ENCODE results near the gene TMEM273. TPM values are rescaled to one million over a fixed set of nuclear protein-coding genes. Genes with fewer than 3 reads are reported as not detected.

TMEM273 gene
- total RNA-seq, 4 donors from 2014 or later, result 3.2 to 12.2 (median 7.1) TPM

DNA sequence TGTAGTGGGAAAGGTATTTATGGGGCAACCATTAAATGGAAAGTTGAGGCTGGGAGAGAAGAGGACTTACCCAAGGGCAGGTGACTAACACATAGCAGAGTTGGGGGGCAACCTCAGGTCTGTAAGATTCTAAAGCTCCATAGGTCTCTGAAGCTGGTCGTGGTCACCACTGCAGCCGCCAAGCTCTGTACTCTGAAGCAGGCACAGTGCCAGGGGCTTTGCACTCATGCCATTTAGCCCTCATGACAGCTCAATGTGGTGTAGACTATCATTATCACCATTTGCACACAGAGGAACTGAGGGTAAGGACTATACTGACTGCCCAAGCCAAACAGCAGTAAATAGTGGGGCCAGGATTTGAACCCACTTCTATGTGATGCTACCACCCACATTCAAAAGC is 32.5 kb upstream of the TMEM273 start:
- DNase-seq (ENCODE audit: low spot score in 2 of 2), result no peak
- TF ChIP-seq, protein P1, sequence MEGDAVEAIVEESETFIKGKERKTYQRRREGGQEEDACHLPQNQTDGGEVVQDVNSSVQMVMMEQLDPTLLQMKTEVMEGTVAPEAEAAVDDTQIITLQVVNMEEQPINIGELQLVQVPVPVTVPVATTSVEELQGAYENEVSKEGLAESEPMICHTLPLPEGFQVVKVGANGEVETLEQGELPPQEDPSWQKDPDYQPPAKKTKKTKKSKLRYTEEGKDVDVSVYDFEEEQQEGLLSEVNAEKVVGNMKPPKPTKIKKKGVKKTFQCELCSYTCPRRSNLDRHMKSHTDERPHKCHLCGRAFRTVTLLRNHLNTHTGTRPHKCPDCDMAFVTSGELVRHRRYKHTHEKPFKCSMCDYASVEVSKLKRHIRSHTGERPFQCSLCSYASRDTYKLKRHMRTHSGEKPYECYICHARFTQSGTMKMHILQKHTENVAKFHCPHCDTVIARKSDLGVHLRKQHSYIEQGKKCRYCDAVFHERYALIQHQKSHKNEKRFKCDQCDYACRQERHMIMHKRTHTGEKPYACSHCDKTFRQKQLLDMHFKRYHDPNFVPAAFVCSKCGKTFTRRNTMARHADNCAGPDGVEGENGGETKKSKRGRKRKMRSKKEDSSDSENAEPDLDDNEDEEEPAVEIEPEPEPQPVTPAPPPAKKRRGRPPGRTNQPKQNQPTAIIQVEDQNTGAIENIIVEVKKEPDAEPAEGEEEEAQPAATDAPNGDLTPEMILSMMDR (IDR thresholded peaks at IDR 0.05), result no peak
- no peak for TF ChIP-seq POLR2A (IDR thresholded peaks at IDR 0.05)
- H3K4me3 ChIP-seq (ENCODE audit: low read depth, poor library complexity, severe bottlenecking), result no peak overlapping the region
- intact Hi-C loops (cut with DNase I; ENCODE audit: low total_unique reads), result no loop called here
- WGBS, 2 donors, result 76 to 92% methylated on average over 2 of the region's 2 CpGs

DNA sequence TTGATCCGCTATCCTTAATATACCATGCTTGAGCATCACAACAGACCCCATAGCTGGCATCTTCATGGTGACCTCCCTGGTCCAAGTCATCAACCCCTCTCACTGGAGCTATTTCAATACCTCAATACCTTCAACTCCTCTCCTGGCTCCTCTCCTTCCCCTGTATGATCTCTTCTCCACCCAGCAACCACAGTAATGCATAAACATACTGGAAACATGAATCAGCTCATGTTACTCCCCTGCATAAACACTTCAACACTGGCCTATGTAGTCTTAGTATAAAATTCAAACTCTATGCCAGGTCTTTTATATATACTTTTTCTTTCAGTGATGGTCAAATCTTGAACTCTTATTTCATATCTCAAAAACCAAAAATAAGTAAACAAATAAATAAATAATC is 31.8 kb upstream of the TMEM273 start:
- no peak for DNase-seq (ENCODE audit: low spot score in 2 of 2)
- TF ChIP-seq, protein P1 (IDR thresholded peaks at IDR 0.05), result no peak
- no peak for TF ChIP-seq POLR2A (IDR thresholded peaks at IDR 0.05)
- intact Hi-C loops (cut with DNase I; ENCODE audit: low total_unique reads), result no loop called here
- no peak overlapping the region for H3K4me3 ChIP-seq (ENCODE audit: low read depth, poor library complexity, severe bottlenecking)
- WGBS, 2 donors, result 88% methylated on average over 1 of the region's 1 CpG

DNA sequence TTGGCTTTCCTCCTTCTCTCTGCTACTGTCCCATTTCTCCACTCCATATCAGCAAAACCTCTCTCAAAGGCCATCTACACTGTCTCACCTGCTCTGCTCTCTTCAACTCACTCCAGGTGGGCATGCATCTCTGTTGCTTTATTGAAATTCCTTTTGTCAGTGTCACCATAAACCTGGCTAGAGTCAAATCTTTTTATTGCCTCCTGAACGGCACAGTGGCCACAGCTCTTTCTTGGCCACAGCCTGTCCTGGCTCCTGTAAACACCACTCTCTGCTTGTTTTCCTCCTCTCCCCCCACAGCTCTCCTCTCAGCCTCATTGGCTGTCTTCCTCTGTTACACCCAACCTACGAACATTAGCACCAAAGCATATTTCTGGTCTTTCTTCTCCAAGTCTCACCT is 31.1 kb upstream of the TMEM273 start:
- no peak overlapping the region for H3K4me3 ChIP-seq (ENCODE audit: low read depth, poor library complexity, severe bottlenecking)
- WGBS, 2 donors, result 40 to 53% methylated on average over 2 of the region's 2 CpGs
- intact Hi-C loops (cut with DNase I; ENCODE audit: low total_unique reads), result no loop called here
- TF ChIP-seq, protein P1 (IDR thresholded peaks at IDR 0.05), result no peak
- no peak for TF ChIP-seq POLR2A (IDR thresholded peaks at IDR 0.05)
- no peak for DNase-seq (ENCODE audit: low spot score in 2 of 2)

DNA sequence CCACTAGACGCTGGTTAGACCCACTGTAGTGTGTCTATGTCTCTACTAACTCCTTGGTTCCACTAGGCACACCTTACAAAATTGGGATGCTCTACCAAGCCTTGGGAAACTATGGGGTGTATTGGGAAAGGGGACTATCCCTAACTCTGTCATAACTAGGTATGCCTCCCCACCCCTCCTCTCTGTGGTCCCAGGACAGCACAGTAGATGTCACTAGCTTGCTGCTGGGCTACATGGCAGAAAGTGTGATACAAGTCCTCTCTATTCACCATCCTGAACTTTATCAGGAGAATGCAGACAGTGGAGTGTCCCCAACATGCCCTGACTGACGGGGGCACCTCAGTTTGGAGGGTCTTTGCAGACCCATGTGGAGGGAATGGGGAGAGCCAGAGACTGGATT is 30.3 kb upstream of the TMEM273 start:
- 77 to 90% methylated on average over 1 to 2 of the region's 2 CpGs for WGBS, 2 donors
- H3K4me3 ChIP-seq (ENCODE audit: low read depth, poor library complexity, severe bottlenecking), result no peak overlapping the region
- TF ChIP-seq, protein P1 (IDR thresholded peaks at IDR 0.05), result no peak
- no peak for TF ChIP-seq POLR2A (IDR thresholded peaks at IDR 0.05)
- DNase-seq (ENCODE audit: low spot score in 2 of 2), result no peak
- intact Hi-C loops (cut with DNase I; ENCODE audit: low total_unique reads), result no loop called here

DNA sequence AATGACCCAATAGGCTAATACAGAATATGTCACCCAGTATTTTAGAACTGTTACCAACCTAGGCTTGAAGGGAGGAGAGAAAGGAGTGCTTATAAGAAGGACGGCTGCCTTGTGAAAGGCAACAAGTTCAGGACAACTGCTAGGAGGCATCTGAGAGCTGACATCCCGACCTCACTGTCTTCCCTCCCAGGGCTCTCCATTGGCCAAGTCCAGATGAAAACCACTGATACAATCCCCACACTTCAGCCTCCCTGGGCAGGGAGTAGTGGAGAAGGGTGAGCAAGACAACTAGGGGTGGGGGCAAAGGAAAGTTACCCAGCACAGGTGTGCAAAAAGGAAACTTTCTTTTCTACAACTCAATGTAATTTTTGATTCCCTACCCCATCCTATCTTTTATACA is 29.5 kb upstream of the TMEM273 start:
- WGBS, 2 donors, result 38 to 41% methylated on average over 2 of the region's 2 CpGs
- intact Hi-C loops (cut with DNase I; ENCODE audit: low total_unique reads), result no loop called here

DNA sequence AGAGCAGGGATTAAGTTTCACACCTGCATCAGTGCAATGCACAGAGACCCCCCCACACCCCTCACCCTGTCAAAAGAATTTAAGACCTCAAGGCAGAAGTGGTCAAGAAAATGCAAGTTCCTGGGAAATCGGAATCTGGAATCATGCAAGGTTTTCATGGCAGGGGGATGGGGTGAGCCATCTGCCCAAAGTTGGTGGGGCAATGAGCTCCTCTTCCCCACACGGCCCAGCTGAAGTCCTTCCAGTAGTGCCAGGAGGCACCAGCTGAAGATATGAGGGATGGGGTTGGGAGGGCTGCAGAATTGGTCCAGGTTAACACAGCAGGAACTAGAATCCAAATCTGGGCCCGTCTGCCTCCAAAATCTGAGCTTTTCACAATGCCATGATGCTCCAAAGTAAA is 25.0 kb upstream of the TMEM273 start:
- WGBS, 2 donors, result 59 to 75% methylated on average over 3 of the region's 3 CpGs
- TF ChIP-seq, protein P1 (IDR thresholded peaks at IDR 0.05), result no peak
- no peak for TF ChIP-seq POLR2A (IDR thresholded peaks at IDR 0.05)
- H3K4me3 ChIP-seq (ENCODE audit: low read depth, poor library complexity, severe bottlenecking), result no peak overlapping the region
- intact Hi-C loops (cut with DNase I; ENCODE audit: low total_unique reads), result no loop called here
- peak in 1 of 2 donors; percentile 21 for DNase-seq (ENCODE audit: low spot score in 2 of 2)

More for the DNA sequence above, 29.5 kb upstream of the TMEM273 start:
- TF ChIP-seq POLR2A (IDR thresholded peaks at IDR 0.05), result no peak
- TF ChIP-seq, protein P1 (IDR thresholded peaks at IDR 0.05), result no peak
- DNase-seq (ENCODE audit: low spot score in 2 of 2), result no peak
- no peak overlapping the region for H3K4me3 ChIP-seq (ENCODE audit: low read depth, poor library complexity, severe bottlenecking)

All from lower leg skin (tissue), 4 donors.